Heart left ventricle (tissue), 16 donors: ENCODE data around the gene RBBP6. TPM values are rescaled to one million over a fixed set of nuclear protein-coding genes. Genes with fewer than 3 reads are reported as not detected.
"Not testable (repeated sequence)": the region's sequence is repeated elsewhere in the genome, so short reads cannot be mapped to it uniquely, and the experiment has no call there.

Experiments
- ATAC-seq, 4 donors: fragments of 200-7000 bp; cut with Tn5 transposase; one replicate each; pipeline ENCODE4 v1.9.1; 2020 to 2022; ENCODE audit warnings: moderate library complexity in 4 of 4, mild to moderate bottlenecking in 3 of 4, moderate number of reproducible peaks in 1 of 4
- DNase-seq, 5 donors: peaks; one replicate each; pipeline ENCODE4 v3.0.0-alpha.2; 2020
- H3K27ac ChIP-seq, 12 donors: fragments of 200-600 bp; sonication (generic) in 4 of 12; one replicate each; pipeline versions ENCODE4 v1.5.0 to v1.8.0; 2016 to 2022; ENCODE audit warnings: mild to moderate bottlenecking in 2 of 12
- H3K27me3 ChIP-seq, 9 donors: fragments of 200-600 bp; sonication (generic) in 2 of 9; one replicate each; pipeline versions ENCODE4 v1.5.1 to v1.8.0; 2016 to 2022; ENCODE audit warnings: mild to moderate bottlenecking in 3 of 9
- H3K36me3 ChIP-seq, 9 donors: fragments of 200-600 bp; sonication (generic) in 2 of 9; one replicate each; pipeline versions ENCODE4 v1.5.0 to v1.8.0; 2018 to 2022; ENCODE audit warnings: mild to moderate bottlenecking in 2 of 9
- H3K4me1 ChIP-seq, 12 donors: fragments of 200-600 bp; sonication (generic) in 4 of 12; one replicate each; pipeline versions ENCODE4 v1.5.0 to v1.8.0; 2016 to 2022; ENCODE audit warnings: mild to moderate bottlenecking in 3 of 12
- H3K4me3 ChIP-seq, 12 donors: fragments of 200-600 bp; sonication (generic) in 4 of 12; one replicate each; pipeline versions ENCODE4 v1.5.0 to v1.8.0; 2017 to 2022; ENCODE audit warnings: mild to moderate bottlenecking in 9 of 12, moderate library complexity in 4 of 12
- H3K9me3 ChIP-seq, 12 donors: fragments of 200-600 bp; sonication (generic) in 4 of 12; one replicate each; pipeline versions ENCODE4 v1.5.0 to v1.8.0; 2016 to 2022; ENCODE audit warnings: mild to moderate bottlenecking in 1 of 12
- POLR2A ChIP-seq, 2 donors: fragments of 450-650 bp; IDR thresholded peaks; one replicate each; pipeline ENCODE4 v1.6.1; 2017; ENCODE audit warnings: antibody characterized with exemption in 2 of 2, mild to moderate bottlenecking in 2 of 2, moderate library complexity in 2 of 2
- WGBS, 4 donors: extraction: QIAGEN DNeasy Blood & Tissue Kit in 2 of 4; methylation state at CpG; one replicate each; pipeline versions ENCODE4 v1.1.5 to v1.1.7; 2013 to 2018; 5-methylcytosine and 5-hydroxymethylcytosine counted together
- intact Hi-C, 10 donors: fragments of 100-400 bp; cut with DNase I; formaldehyde crosslinking; loops; one replicate each; pipeline versions ENCODE4 v1.11.1 to v1.14.2; 2022
- polyA plus RNA-seq, 2 donors: library from polyadenylated mRNA; stranded (reverse); fragments of 200-250 nt; gene quantifications; one replicate each; pipeline ENCODE4 v1.2.3, GENCODE V29; 2013
- total RNA-seq, 9 donors: library from RNA; depleted of rRNA in 2 of 9; stranded (reverse); fragments of >200 nt in 2 of 9; fragmentation: NEBNext Ultra II Directional in 3 of 9; extraction: Animal tissue kit (Norgen Biotek cat#: 25700) in 3 of 9; gene quantifications; one replicate each; pipeline versions ENCODE4 v1.1.0 to v1.2.4, GENCODE V29; 2016 to 2023
- TF ChIP-seq, protein P1 (sequence below), 12 donors: fragments of 200-600 bp; sonication (generic) in 4 of 12; IDR thresholded peaks; one replicate each; pipeline versions ENCODE4 v1.5.0 to v1.8.0; 2018 to 2022; ENCODE audit warnings: antibody characterized with exemption in 12 of 12, mild to moderate bottlenecking in 5 of 12
- donor health status: ischemic (EF 13 %, LVEDD 7.1; RV severe dilation, severe dysfunction).
- donor health status: healthy with polysubstance abuse.
- donor health status: DM: no; HTN: yes; CAD: no.
- donor health status: DM: no; HTN: no; CAD: no.
- donor health status: ischemic (EF 25% LVEDD 6.9; RV normal size, moderate dysfunction).
- donor health status: ischemic (EF 25% LVEDD 5.7; RV mildly dilated, moderate dysfunction).
- donor health status: healthy.
- donor health status: DM: yes; HTN: yes; CAD: no.
- donor health status: ischemic (EF 35%, LVEDD 5.7; RV mildly dilated, moderate dysfunction).
- donor health status: nonischemic (EF 11% LVEDD 7.7; RV severe dilation, severe dysfunction).
- donor health status: DM: yes; HTN: yes; CAD: no.
- donor health status: PGD.
- donor health status: ischemic (EF 29% LVEDD 5.4; RV normal size, mild dysfunction).
- donor health status: nonischemic (EF 23%, LVEDD 6.1; RV moderate dilation, normal function).

RBBP6 gene
- total and polyA plus RNA-seq, 11 donors, result 22.2 to 44.5 (median 32.2) TPM

DNA sequence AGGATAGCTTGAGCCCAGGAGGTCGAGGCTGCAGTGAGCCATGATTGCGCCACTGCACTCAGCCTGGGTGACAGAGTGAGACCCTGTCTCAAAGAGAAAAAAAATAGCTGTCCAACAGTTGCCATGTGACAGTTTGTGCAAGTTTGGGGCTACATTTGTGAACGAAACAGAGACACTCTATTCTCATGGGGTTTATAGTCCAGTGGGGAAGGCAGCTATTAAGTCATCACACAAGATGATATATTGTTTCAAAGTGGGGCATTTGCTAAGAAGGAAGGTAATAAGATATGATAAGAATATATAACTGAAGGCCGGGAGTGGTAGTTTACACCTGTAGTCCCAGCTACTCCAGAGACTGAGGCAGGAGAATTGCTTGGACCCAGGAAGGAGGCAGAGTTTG, 73.3 kb downstream of the RBBP6 start:
- peaks cover 0 to 12% (median 8%) of the 10 kb centered on the region in 12 donors for H3K4me1 ChIP-seq
- H3K27ac ChIP-seq, result no peak overlapping the region
- H3K36me3 ChIP-seq, result no peaks in the 10 kb centered on the region
- H3K9me3 ChIP-seq, result no peaks in the 10 kb centered on the region
- DNase-seq (no peak), ATAC-seq (no peak)
- WGBS, 4 donors, result 73 to 83% (median 78%) methylated on average over 4 of the region's 4 CpGs
- H3K4me3 ChIP-seq, result no peak overlapping the region
- intact Hi-C loops, result loop anchor here in 1 of 10 donors (10.0 kb wide), 1 partner anchor 62 kb away; no protein-coding TSS in a partner anchor
- peaks cover 0 to 27% (median 4%) of the 10 kb centered on the region in 9 donors for H3K27me3 ChIP-seq
- TF ChIP-seq, protein P1, sequence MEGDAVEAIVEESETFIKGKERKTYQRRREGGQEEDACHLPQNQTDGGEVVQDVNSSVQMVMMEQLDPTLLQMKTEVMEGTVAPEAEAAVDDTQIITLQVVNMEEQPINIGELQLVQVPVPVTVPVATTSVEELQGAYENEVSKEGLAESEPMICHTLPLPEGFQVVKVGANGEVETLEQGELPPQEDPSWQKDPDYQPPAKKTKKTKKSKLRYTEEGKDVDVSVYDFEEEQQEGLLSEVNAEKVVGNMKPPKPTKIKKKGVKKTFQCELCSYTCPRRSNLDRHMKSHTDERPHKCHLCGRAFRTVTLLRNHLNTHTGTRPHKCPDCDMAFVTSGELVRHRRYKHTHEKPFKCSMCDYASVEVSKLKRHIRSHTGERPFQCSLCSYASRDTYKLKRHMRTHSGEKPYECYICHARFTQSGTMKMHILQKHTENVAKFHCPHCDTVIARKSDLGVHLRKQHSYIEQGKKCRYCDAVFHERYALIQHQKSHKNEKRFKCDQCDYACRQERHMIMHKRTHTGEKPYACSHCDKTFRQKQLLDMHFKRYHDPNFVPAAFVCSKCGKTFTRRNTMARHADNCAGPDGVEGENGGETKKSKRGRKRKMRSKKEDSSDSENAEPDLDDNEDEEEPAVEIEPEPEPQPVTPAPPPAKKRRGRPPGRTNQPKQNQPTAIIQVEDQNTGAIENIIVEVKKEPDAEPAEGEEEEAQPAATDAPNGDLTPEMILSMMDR (IDR thresholded peaks at IDR 0.05), result no peak
- TF ChIP-seq POLR2A (IDR thresholded peaks at IDR 0.05), result no peak

DNA sequence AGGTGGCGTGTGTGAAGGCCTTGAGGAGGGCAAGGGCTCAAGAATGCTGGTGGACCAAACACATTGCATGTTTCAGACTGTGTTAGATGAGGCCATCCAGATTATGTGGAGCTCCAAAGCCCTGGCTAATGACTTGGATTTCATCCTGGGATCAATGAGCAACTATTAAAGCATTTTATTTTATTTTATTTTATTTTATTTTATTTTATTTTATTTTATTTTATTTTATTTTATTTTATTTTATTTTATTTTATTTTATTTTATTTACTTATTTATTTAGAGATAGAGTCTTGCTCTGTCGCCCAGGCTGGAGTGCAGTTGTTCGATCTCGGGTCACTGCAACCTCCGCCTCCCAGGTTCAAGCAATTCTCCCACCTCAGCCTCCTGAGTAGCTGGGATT, 73.9 kb downstream of the RBBP6 start:
- ATAC-seq, DNase-seq, H3K27ac ChIP-seq, H3K4me3 ChIP-seq, H3K9me3 ChIP-seq, H3K36me3 ChIP-seq: not testable (repeated sequence)
- peaks cover 0 to 12% (median 8%) of the 10 kb centered on the region in 12 donors for H3K4me1 ChIP-seq
- intact Hi-C loops, result loop anchor here in 1 of 10 donors (10.0 kb wide), 1 partner anchor 62 kb away; no protein-coding TSS in a partner anchor
- peaks cover 0 to 27% (median 4%) of the 10 kb centered on the region in 9 donors for H3K27me3 ChIP-seq
- 90 to 94% (median 93%) methylated on average over 5 of the region's 5 CpGs for WGBS, 4 donors

DNA sequence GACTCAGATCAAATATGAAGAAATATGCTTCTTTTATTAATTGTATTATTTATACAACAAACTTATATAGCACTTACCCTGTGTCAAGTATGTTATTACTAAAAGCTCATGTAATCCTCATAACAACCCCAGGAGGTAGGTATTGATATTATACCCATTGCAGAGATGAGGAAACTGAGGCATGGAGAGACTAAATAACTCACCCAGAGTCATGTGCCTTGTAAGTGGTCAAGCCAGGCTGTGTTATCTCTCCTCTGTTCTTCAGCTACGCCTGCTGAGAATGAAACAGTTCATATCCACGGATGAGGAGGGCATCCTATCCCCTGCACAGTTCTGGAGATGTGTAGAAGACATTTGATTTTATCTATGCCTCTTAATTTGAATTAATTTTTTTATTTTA, 78.1 kb downstream of the RBBP6 start:
- H3K27ac ChIP-seq, result no peak overlapping the region
- ATAC-seq (no peak), DNase-seq (no peak)
- intact Hi-C loops, result loop anchor here in 1 of 10 donors (10.0 kb wide), 1 partner anchor 57 kb away; no protein-coding TSS in a partner anchor
- no peaks in the 10 kb centered on the region for H3K36me3 ChIP-seq
- no peaks in the 10 kb centered on the region for H3K9me3 ChIP-seq
- H3K4me1 ChIP-seq, result no peaks in the 10 kb centered on the region
- TF ChIP-seq, protein P1 (IDR thresholded peaks at IDR 0.05), result no peak
- TF ChIP-seq POLR2A (IDR thresholded peaks at IDR 0.05), result no peak
- H3K27me3 ChIP-seq, result peaks cover 0 to 2% (median 0%) of the 10 kb centered on the region in 9 donors
- H3K4me3 ChIP-seq, result no peak overlapping the region
- WGBS, 4 donors, result 80 to 88% (median 88%) methylated on average over 2 of the region's 2 CpGs

Other genes with a start within 250 kb of the RBBP6 start
- 10 to 100 TPM; 26.4 to 53.1 (median 37.6) TPM for gene TNRC6A, start 190.1 kb downstream of the RBBP6 start, total RNA-seq
- gene TNRC6A, start 190.1 kb downstream of the RBBP6 start, polyA plus RNA-seq, result 10 to 100 TPM; 16.0 to 22.9 TPM